ENCODE measurements around the gene PET100. TPM values are rescaled to one million over a fixed set of nuclear protein-coding genes. Genes with fewer than 3 reads are reported as not detected.

PET100 gene
- total RNA-seq, 1 experiment from 2014 or later: 126 TPM

GRCh38 chr19:7663706-7664105 lies 34.1 kb downstream of the PET100 start:
- ChIA-PET POLR2A (no interaction called here), CTCF (no interaction called here), RAD21 (ENCODE audit: low non-redundant PET in 1 of 2, low total read pairs in 2 of 2, uncharacterized antibody in 2 of 2, unreplicated experiment in 2 of 2) (no interaction called here)
- H3K4me1 ChIP-seq (ENCODE audit: control insufficient read depth in 1 of 2, insufficient read depth in 2 of 2, low read length in 2 of 2): no peaks in the 10 kb centered on the region
- no peak overlapping the region for H2AFZ ChIP-seq (ENCODE audit: low read depth, low read length, poor library complexity, severe bottlenecking)
- BruUV-seq (replicated peaks): no TSS peak
- H3K27ac ChIP-seq (ENCODE audit: low read depth, low read length): no peak overlapping the region
- no peaks in the 10 kb centered on the region for H4K20me1 ChIP-seq (ENCODE audit: insufficient read depth)
- no peaks in the 10 kb centered on the region for H3K9me3 ChIP-seq (ENCODE audit: control insufficient read depth in 1 of 2, insufficient read depth in 1 of 2, low read depth in 1 of 2, low read length in 2 of 2)
- no peak overlapping the region for H3K4me2 ChIP-seq (ENCODE audit: low read length)
- intact Hi-C loops (cut with micrococcal nuclease): no loop called here
- no peaks in the 10 kb centered on the region for H3K27me3 ChIP-seq (ENCODE audit: insufficient read depth, low read length)
- H3K79me2 ChIP-seq (ENCODE audit: insufficient read depth, low read length): no peaks in the 10 kb centered on the region
- ATAC-seq (no peak), DNase-seq (ENCODE audit: low read depth, low spot score) (no peak)
- H3K36me3 ChIP-seq (ENCODE audit: control insufficient read depth in 1 of 2, insufficient read depth in 2 of 2, low read length in 2 of 2): no peaks in the 10 kb centered on the region
- no peak overlapping the region for H3K9ac ChIP-seq (ENCODE audit: low read length)
- H3K4me3 ChIP-seq (replicated peaks in 1 of 2; ENCODE audit: low read depth in 1 of 2, low read length in 2 of 2): no peak overlapping the region
- H3K9me2 ChIP-seq (ENCODE audit: insufficient read depth): no peaks in the 10 kb centered on the region
- no peak for TF ChIP-seq ZNF274 (IDR thresholded peaks at IDR 0.05; ENCODE audit: low read depth, low read length)
- TF ChIP-seq EZH2phosphoT487 (IDR thresholded peaks at IDR 0.05; ENCODE audit: borderline replicate concordance): no peak
- no peak for TF ChIP-seq ELF1 (IDR thresholded peaks at IDR 0.05; ENCODE audit: borderline replicate concordance, low read depth)
- TF ChIP-seq SP1 (IDR thresholded peaks at IDR 0.05; ENCODE audit: low read depth): no peak
- no peak for TF ChIP-seq REST (IDR thresholded peaks at IDR 0.05; ENCODE audit: low read depth)
- no peak for TF ChIP-seq JUND (IDR thresholded peaks at IDR 0.05)
- TF ChIP-seq CEBPB (IDR thresholded peaks at IDR 0.05; ENCODE audit: low read depth): no peak
- TF ChIP-seq EZH2 (IDR thresholded peaks at IDR 0.05): no peak
- TF ChIP-seq FOSL1 (IDR thresholded peaks at IDR 0.05; ENCODE audit: low read depth): no peak
- TF ChIP-seq MAX (IDR thresholded peaks at IDR 0.05): no peak
- no peak for TF ChIP-seq ATF3 (IDR thresholded peaks at IDR 0.05)
- no peak for TF ChIP-seq SRF (IDR thresholded peaks at IDR 0.05; ENCODE audit: low read depth)
- TF ChIP-seq CBX3 (IDR thresholded peaks at IDR 0.05; ENCODE audit: low read depth): no peak
- no peak for TF ChIP-seq RAD21 (IDR thresholded peaks at IDR 0.05; ENCODE audit: low read depth)
- TF ChIP-seq ZBTB33 (IDR thresholded peaks at IDR 0.05; ENCODE audit: extremely low read depth, insufficient replicate concordance, low read length): no peak
- TF ChIP-seq CTCF (IDR thresholded peaks at IDR 0.05 in 2 of 3, conservative IDR thresholded peaks at IDR 0.05 in 1 of 3; ENCODE audit: borderline replicate concordance in 1 of 3, insufficient read depth in 1 of 3, low read depth in 2 of 3, low read length in 2 of 3): no peak
